HepG2 (cell line): ENCODE measurements around the gene EFNA2. TPM values are rescaled to one million over a fixed set of nuclear protein-coding genes. Genes with fewer than 3 reads are reported as not detected.

ENCODE experiments used
- CEBPB ChIP-seq: IDR thresholded peaks from 2 replicates; pipeline ENCODE4 v1.6.1; 2011; ENCODE audit warnings: low read depth, low read length, improper control_type of control experiment, borderline replicate concordance
- CEBPG ChIP-seq: IDR thresholded peaks from 2 replicates; pipeline ENCODE4 v1.6.1; 2016
- DRAP1 ChIP-seq: IDR thresholded peaks from 2 replicates; pipeline ENCODE4 v1.6.1; 2016; ENCODE audit warnings: missing genetic modification reagents, missing compliant biosample characterization
- ESRRA ChIP-seq: sonication (generic); formaldehyde crosslinking; IDR thresholded peaks from 2 replicates; pipeline ENCODE4 v1.5.1; 2020; ENCODE audit warnings: mild to moderate bottlenecking, low read depth, missing genetic modification reagents
- GATAD2A ChIP-seq: IDR thresholded peaks from 2 replicates; pipeline ENCODE4 v1.6.1; 2016
- GZF1 ChIP-seq: sonication (generic); formaldehyde crosslinking; IDR thresholded peaks from 2 replicates; pipeline ENCODE4 v1.5.1; 2020; ENCODE audit warnings: mild to moderate bottlenecking, missing genetic modification reagents
- IRF2 ChIP-seq: IDR thresholded peaks from 2 replicates; pipeline ENCODE4 v1.6.1; 2018; ENCODE audit warnings: missing genetic modification reagents, missing compliant biosample characterization
- IRX3 ChIP-seq: sonication (generic); formaldehyde crosslinking; IDR thresholded peaks from 2 replicates; pipeline ENCODE4 v1.8.1; 2023; ENCODE audit warnings: mild to moderate bottlenecking, low read depth, missing genetic modification reagents, borderline replicate concordance
- KAT7 ChIP-seq: IDR thresholded peaks from 2 replicates; pipeline ENCODE4 v1.6.1; 2018; ENCODE audit warnings: borderline replicate concordance, missing compliant biosample characterization
- LCORL ChIP-seq, 2 experiments: fragments of 450-650 bp in 1 of 2; sonication (generic) in 1 of 2; formaldehyde crosslinking in 1 of 2; IDR thresholded peaks; 2 replicates each; pipeline versions ENCODE4 v1.5.0 to v1.6.1; 2017 to 2020; ENCODE audit warnings: antibody characterized with exemption in 1 of 2, missing genetic modification reagents in 1 of 2
- MATR3 ChIP-seq: sonication (generic); formaldehyde crosslinking; IDR thresholded peaks from 2 replicates; pipeline ENCODE4 v1.4.0; 2020; ENCODE audit warnings: missing genetic modification reagents
- ONECUT2 ChIP-seq: sonication (generic); formaldehyde crosslinking; IDR thresholded peaks from 2 replicates; pipeline ENCODE4 v1.4.0; 2020; ENCODE audit warnings: missing genetic modification reagents
- PAF1 ChIP-seq: IDR thresholded peaks from 2 replicates; pipeline ENCODE4 v1.6.1; 2016; ENCODE audit warnings: missing genetic modification reagents, missing compliant biosample characterization
- PITX1 ChIP-seq: sonication (generic); formaldehyde crosslinking; IDR thresholded peaks from 2 replicates; pipeline ENCODE4 v1.5.1; 2020; ENCODE audit warnings: mild to moderate bottlenecking, missing genetic modification reagents
- RCOR2 ChIP-seq: IDR thresholded peaks from 2 replicates; pipeline ENCODE4 v1.6.1; 2016; ENCODE audit warnings: missing biosample characterization, missing genetic modification reagents
- SMYD3 ChIP-seq: sonication (generic); formaldehyde crosslinking; IDR thresholded peaks from 2 replicates; pipeline ENCODE4 v1.8.1; 2023; ENCODE audit warnings: mild to moderate bottlenecking, missing genetic modification reagents
- SNRNP70 ChIP-seq: fragments of 200-400 bp; formaldehyde crosslinking; IDR thresholded peaks from 2 replicates; pipeline ENCODE4 v1.6.1; 2017; ENCODE audit warnings: mild to moderate bottlenecking, low read depth, low read length, moderate library complexity
- SRF ChIP-seq: IDR thresholded peaks from 2 replicates; pipeline ENCODE4 v1.6.1; 2011; ENCODE audit warnings: mild to moderate bottlenecking, low read depth, low read length, moderate library complexity
- SSRP1 ChIP-seq: IDR thresholded peaks from 2 replicates; pipeline ENCODE4 v1.6.1; 2016; ENCODE audit warnings: control low read depth
- SYNCRIP ChIP-seq: fragments of 200-400 bp; formaldehyde crosslinking; IDR thresholded peaks from 2 replicates; pipeline ENCODE4 v1.6.1; 2018; ENCODE audit warnings: mild to moderate bottlenecking, low read depth, low read length; ENCODE audit not compliant: insufficient read depth
- TAF1 ChIP-seq: sonication (generic); formaldehyde crosslinking; IDR thresholded peaks from 2 replicates; pipeline ENCODE4 v1.4.0; 2020; ENCODE audit warnings: missing genetic modification reagents
- TARDBP ChIP-seq: sonication (generic); formaldehyde crosslinking; IDR thresholded peaks from 2 replicates; pipeline ENCODE4 v1.8.0; 2022; ENCODE audit warnings: mild to moderate bottlenecking, missing genetic modification reagents
- ZBTB7B ChIP-seq: sonication (generic); formaldehyde crosslinking; IDR thresholded peaks from 2 replicates; pipeline ENCODE4 v1.4.0; 2020; ENCODE audit warnings: missing genetic modification reagents
- ZFP41 ChIP-seq: sonication (generic); formaldehyde crosslinking; IDR thresholded peaks from 2 replicates; pipeline ENCODE4 v1.4.0; 2020; ENCODE audit warnings: mild to moderate bottlenecking, missing genetic modification reagents, borderline replicate concordance
- ZNF260 ChIP-seq: sonication (generic); formaldehyde crosslinking; IDR thresholded peaks from 2 replicates; pipeline ENCODE4 v1.4.0; 2020; ENCODE audit warnings: missing genetic modification reagents, low read depth, mild to moderate bottlenecking, borderline replicate concordance
- ZNF337 ChIP-seq: sonication (generic); formaldehyde crosslinking; IDR thresholded peaks from 2 replicates; pipeline ENCODE4 v1.5.1; 2020; ENCODE audit warnings: missing genetic modification reagents, low read depth, mild to moderate bottlenecking, borderline replicate concordance
- ZNF761 ChIP-seq: sonication (generic); formaldehyde crosslinking; conservative IDR thresholded peaks from 2 replicates; pipeline ENCODE4 v1.4.0; 2020; ENCODE audit warnings: mild to moderate bottlenecking, missing genetic modification reagents
- ZZZ3 ChIP-seq: sonication (generic); formaldehyde crosslinking; IDR thresholded peaks from 2 replicates; pipeline ENCODE4 v1.4.0; 2020; ENCODE audit warnings: missing genetic modification reagents, mild to moderate bottlenecking, borderline replicate concordance
- polyA plus RNA-seq, 8 experiments: library from polyadenylated mRNA; depleted of rRNA in 3 of 8; stranded (reverse) in 7 of 8; unstranded in 1 of 8; fragments of >200 nt; fragmentation: Illumina TruSeq in 4 of 8; extraction: Trizol in 4 of 8; gene quantifications; 2 replicates each; pipeline versions ENCODE4 v1.2.1 to v1.2.3, GENCODE V29; 2011 to 2016; ENCODE audit warnings: low read depth in 4 of 8, missing spikeins in 1 of 8, mixed read lengths in 1 of 8; ENCODE audit not compliant: insufficient read depth in 1 of 8
- total RNA-seq, 5 experiments: library from RNA; depleted of rRNA; stranded (reverse); fragments of >200 nt; fragmentation: Illumina TruSeq; extraction: Trizol; gene quantifications; 2 replicates each; pipeline ENCODE4 v1.2.3, GENCODE V29; 2016; ENCODE audit warnings: low read depth in 1 of 5
- TF ChIP-seq, protein P1 (sequence below): sonication (generic); formaldehyde crosslinking; IDR thresholded peaks from 2 replicates; pipeline ENCODE4 v1.9.0; 2021; ENCODE audit warnings: missing genetic modification reagents, borderline replicate concordance

EFNA2 gene
- total and polyA plus RNA-seq, 2 of the 13 experiments (the other 11 are each of a cell fraction or from before 2014, with no cell fraction given) = 6.0 to 9.9 TPM

- TF ChIP-seq, protein P1, sequence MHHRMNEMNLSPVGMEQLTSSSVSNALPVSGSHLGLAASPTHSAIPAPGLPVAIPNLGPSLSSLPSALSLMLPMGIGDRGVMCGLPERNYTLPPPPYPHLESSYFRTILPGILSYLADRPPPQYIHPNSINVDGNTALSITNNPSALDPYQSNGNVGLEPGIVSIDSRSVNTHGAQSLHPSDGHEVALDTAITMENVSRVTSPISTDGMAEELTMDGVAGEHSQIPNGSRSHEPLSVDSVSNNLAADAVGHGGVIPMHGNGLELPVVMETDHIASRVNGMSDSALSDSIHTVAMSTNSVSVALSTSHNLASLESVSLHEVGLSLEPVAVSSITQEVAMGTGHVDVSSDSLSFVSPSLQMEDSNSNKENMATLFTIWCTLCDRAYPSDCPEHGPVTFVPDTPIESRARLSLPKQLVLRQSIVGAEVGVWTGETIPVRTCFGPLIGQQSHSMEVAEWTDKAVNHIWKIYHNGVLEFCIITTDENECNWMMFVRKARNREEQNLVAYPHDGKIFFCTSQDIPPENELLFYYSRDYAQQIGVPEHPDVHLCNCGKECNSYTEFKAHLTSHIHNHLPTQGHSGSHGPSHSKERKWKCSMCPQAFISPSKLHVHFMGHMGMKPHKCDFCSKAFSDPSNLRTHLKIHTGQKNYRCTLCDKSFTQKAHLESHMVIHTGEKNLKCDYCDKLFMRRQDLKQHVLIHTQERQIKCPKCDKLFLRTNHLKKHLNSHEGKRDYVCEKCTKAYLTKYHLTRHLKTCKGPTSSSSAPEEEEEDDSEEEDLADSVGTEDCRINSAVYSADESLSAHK (CRISPR knock-in tag) = no peak
- no peak for TF ChIP-seq SMYD3 (CRISPR knock-in tag)
- TF ChIP-seq ZNF761 (CRISPR knock-in tag) = 0 out of 2 replicates have a peak, but pooled peaks have one; percentile 16
- TF ChIP-seq DRAP1 (CRISPR knock-in tag) = no peak
- TF ChIP-seq ONECUT2 (CRISPR knock-in tag) = no peak
- TF ChIP-seq LCORL (IDR thresholded peaks at IDR 0.05) = no peak
- TF ChIP-seq LCORL (CRISPR knock-in tag; IDR thresholded peaks at IDR 0.05) = peak; percentile 48; the same call in 1 of the 2 replicates
- TF ChIP-seq SNRNP70 = no peak
- TF ChIP-seq SYNCRIP = no peak
- no peak for TF ChIP-seq IRX3 (CRISPR knock-in tag)
- TF ChIP-seq CEBPG (CRISPR knock-in tag) = peak; percentile 47; the same call in 1 of the 2 replicates
- no peak for TF ChIP-seq SSRP1 (CRISPR knock-in tag)
- no peak for TF ChIP-seq PAF1 (CRISPR knock-in tag)
- TF ChIP-seq ZNF260 (CRISPR knock-in tag) = no peak
- TF ChIP-seq SRF = no peak
- no peak for TF ChIP-seq GZF1 (CRISPR knock-in tag)
- TF ChIP-seq ZZZ3 = no peak
- no peak for TF ChIP-seq MATR3 (CRISPR knock-in tag)
- no peak for TF ChIP-seq TAF1 (CRISPR knock-in tag)
- no peak for TF ChIP-seq TARDBP (CRISPR knock-in tag)
- no peak for TF ChIP-seq ESRRA (CRISPR knock-in tag)
- TF ChIP-seq GATAD2A = no peak
- no peak for TF ChIP-seq ZBTB7B (CRISPR knock-in tag)
- no peak for TF ChIP-seq ZNF337 (CRISPR knock-in tag)
- no peak for TF ChIP-seq RCOR2 (CRISPR knock-in tag)
- peak; percentile 39; the same call in 1 of the 2 replicates for TF ChIP-seq CEBPB
- TF ChIP-seq ZFP41 (CRISPR knock-in tag) = no peak
- TF ChIP-seq IRF2 (CRISPR knock-in tag) = no peak
- no peak for TF ChIP-seq KAT7 (CRISPR knock-in tag)
- no peak for TF ChIP-seq PITX1 (CRISPR knock-in tag)
Observed at GRCh38 chr19:1240925-1241324, 44.7 kb upstream of the EFNA2 start (continued).
